CD14-positive monocyte (primary cell): ENCODE measurements around the gene HNRNPF. TPM values are rescaled to one million over a fixed set of nuclear protein-coding genes. Genes with fewer than 3 reads are reported as not detected.
A peak's percentile ranks its signal among the peaks of the same experiment; 100 is the strongest.

Source experiments
- DNase-seq, 3 donors: peaks; one replicate each; pipeline ENCODE4 v3.0.0-alpha.2; 2011 to 2022
- H2AFZ ChIP-seq: 2 replicates; pipeline ENCODE4 v1.6.0; 2012; ENCODE audit warnings: mild to moderate bottlenecking, low read depth, low read length, inconsistent platforms; ENCODE audit not compliant: insufficient read depth, poor library complexity, severe bottlenecking
- H3K27ac ChIP-seq, 2 donors: 1 replicate in 1 of 2; 2 replicates in 1 of 2; pipeline ENCODE4 v1.5.1; 2012 to 2013; ENCODE audit warnings: low read length in 2 of 2, control low read depth in 1 of 2, inconsistent platforms in 1 of 2, low read depth in 1 of 2, mild to moderate bottlenecking in 1 of 2
- H3K27me3 ChIP-seq, 2 donors: one replicate each; pipeline versions ENCODE4 v1.6.0 to v1.6.1; 2011 to 2013; ENCODE audit warnings: low read length in 2 of 2; ENCODE audit not compliant: control insufficient read depth in 2 of 2, insufficient read depth in 2 of 2
- H3K36me3 ChIP-seq, 2 donors: replicated peaks in 1 of 2; 1 replicate in 1 of 2; 2 replicates in 1 of 2; pipeline versions ENCODE4 v1.5.1 to v1.6.1; 2012 to 2013; ENCODE audit warnings: low read length in 2 of 2, control low read depth in 1 of 2, inconsistent platforms in 1 of 2, mild to moderate bottlenecking in 1 of 2; ENCODE audit not compliant: insufficient read depth in 2 of 2, control insufficient read depth in 1 of 2
- H3K4me1 ChIP-seq, 2 donors: 1 replicate in 1 of 2; 2 replicates in 1 of 2; pipeline versions ENCODE4 v1.5.1 to v1.6.1; 2012 to 2013; ENCODE audit warnings: low read length in 2 of 2, control low read depth in 1 of 2, inconsistent platforms in 1 of 2, mild to moderate bottlenecking in 1 of 2, moderate library complexity in 1 of 2; ENCODE audit not compliant: insufficient read depth in 2 of 2, control insufficient read depth in 1 of 2
- H3K4me2 ChIP-seq: replicated peaks from 2 replicates; pipeline ENCODE3; 2012; ENCODE audit warnings: low read length, moderate library complexity, mild to moderate bottlenecking; ENCODE audit not compliant: poor library complexity, severe bottlenecking; ENCODE audit errors: extremely low read depth
- H3K4me3 ChIP-seq, 3 experiments: fragments of 200-600 bp in 1 of 3; sonication (generic) in 1 of 3; replicated peaks in 1 of 3; 1 replicate in 2 of 3; 2 replicates in 1 of 3; pipeline ENCODE4 v1.5.1; 2011 to 2013; ENCODE audit warnings: low read length in 3 of 3, mild to moderate bottlenecking in 3 of 3, control low read depth in 2 of 3, low read depth in 2 of 3, inconsistent platforms in 1 of 3, moderate library complexity in 1 of 3
- H3K79me2 ChIP-seq: 2 replicates; pipeline ENCODE4 v1.6.0; 2012; ENCODE audit warnings: mild to moderate bottlenecking, control low read depth, inconsistent platforms, low read length, moderate library complexity; ENCODE audit not compliant: insufficient read depth
- H3K9ac ChIP-seq: 2 replicates; pipeline ENCODE4 v1.6.0; 2017; ENCODE audit warnings: low read length, mild to moderate bottlenecking; ENCODE audit not compliant: insufficient read depth, poor library complexity, severe bottlenecking
- H3K9me3 ChIP-seq, 2 donors: replicated peaks in 1 of 2; 1 replicate in 1 of 2; 2 replicates in 1 of 2; pipeline versions ENCODE4 v1.5.1 to v1.6.1; 2012 to 2013; ENCODE audit warnings: low read length in 2 of 2, control low read depth in 1 of 2; ENCODE audit not compliant: control insufficient read depth in 1 of 2, insufficient read depth in 1 of 2
- H4K20me1 ChIP-seq: 2 replicates; pipeline ENCODE4 v1.6.0; 2012; ENCODE audit warnings: mild to moderate bottlenecking, low read length, control low read depth, moderate library complexity; ENCODE audit not compliant: insufficient read depth
- H3K27ac Mint-ChIP-seq, 7 donors: one replicate each; pipeline ENCODE4 v1.8.0; 2020; ENCODE audit warnings: mild to moderate bottlenecking in 7 of 7, mixed read lengths in 7 of 7, moderate library complexity in 6 of 7, inconsistent platforms in 2 of 7
- H3K27me3 Mint-ChIP-seq, 3 donors: one replicate each; pipeline ENCODE4 v1.8.0; 2021 to 2022; ENCODE audit warnings: low read depth in 3 of 3, mild to moderate bottlenecking in 3 of 3, mixed read lengths in 3 of 3, moderate library complexity in 3 of 3, inconsistent platforms in 1 of 3
- H3K36me3 Mint-ChIP-seq, 2 donors: one replicate each; pipeline ENCODE4 v1.8.0; 2020; ENCODE audit warnings: mixed read lengths in 2 of 2, inconsistent platforms in 1 of 2, mild to moderate bottlenecking in 1 of 2
- H3K4me1 Mint-ChIP-seq: one replicate; pipeline ENCODE4 v1.8.0; 2020; ENCODE audit warnings: mild to moderate bottlenecking, mixed read lengths
- H3K4me3 Mint-ChIP-seq, 2 donors: one replicate each; pipeline ENCODE4 v1.8.0; 2020; ENCODE audit warnings: mild to moderate bottlenecking in 2 of 2, mixed read lengths in 2 of 2, moderate library complexity in 1 of 2
- H3K9me3 Mint-ChIP-seq, 7 donors: one replicate each; pipeline ENCODE4 v1.8.0; 2020 to 2022; ENCODE audit warnings: mixed read lengths in 7 of 7, mild to moderate bottlenecking in 6 of 7, moderate library complexity in 6 of 7, inconsistent platforms in 2 of 7
- WGBS: methylation state at CpG from one replicate; pipeline ENCODE4 v1.1.5; 2013; ENCODE audit warnings: missing lambda C conversion rate; ENCODE audit not compliant: insufficient coverage; 5-methylcytosine and 5-hydroxymethylcytosine counted together
- intact Hi-C, 2 donors: fragments of 100-400 bp; cut with micrococcal nuclease; formaldehyde crosslinking; loops; one replicate each; pipeline versions ENCODE4 v1.15.0 to v1.15.1; 2023
- polyA plus RNA-seq, 3 donors: library from polyadenylated mRNA; depleted of rRNA in 1 of 3; unstranded in 2 of 3; stranded (reverse) in 1 of 3; fragments of 300-500 nt in 2 of 3; fragments of >200 nt in 1 of 3; fragmentation: Illumina TruSeq in 2 of 3; gene quantifications; 1 replicate in 2 of 3; 2 replicates in 1 of 3; pipeline ENCODE4 v1.2.3, GENCODE V29; 2012 to 2021
- small RNA-seq: library from RNA; depleted of rRNA; stranded (forward); fragments of <200 nt; gene quantifications from one replicate; pipeline ENCODE3, GENCODE V24; 2012; ENCODE audit warnings: low read depth; ENCODE audit not compliant: insufficient read length
- TF ChIP-seq, protein P1 (sequence below): fragments of 200-600 bp; IDR thresholded peaks from one replicate; pipeline ENCODE4 v1.8.0; 2022; ENCODE audit warnings: antibody characterized with exemption, mild to moderate bottlenecking

The HNRNPF gene
- polyA plus RNA-seq, 3 donors: 115 to 189 (median 188) TPM

DNA sequence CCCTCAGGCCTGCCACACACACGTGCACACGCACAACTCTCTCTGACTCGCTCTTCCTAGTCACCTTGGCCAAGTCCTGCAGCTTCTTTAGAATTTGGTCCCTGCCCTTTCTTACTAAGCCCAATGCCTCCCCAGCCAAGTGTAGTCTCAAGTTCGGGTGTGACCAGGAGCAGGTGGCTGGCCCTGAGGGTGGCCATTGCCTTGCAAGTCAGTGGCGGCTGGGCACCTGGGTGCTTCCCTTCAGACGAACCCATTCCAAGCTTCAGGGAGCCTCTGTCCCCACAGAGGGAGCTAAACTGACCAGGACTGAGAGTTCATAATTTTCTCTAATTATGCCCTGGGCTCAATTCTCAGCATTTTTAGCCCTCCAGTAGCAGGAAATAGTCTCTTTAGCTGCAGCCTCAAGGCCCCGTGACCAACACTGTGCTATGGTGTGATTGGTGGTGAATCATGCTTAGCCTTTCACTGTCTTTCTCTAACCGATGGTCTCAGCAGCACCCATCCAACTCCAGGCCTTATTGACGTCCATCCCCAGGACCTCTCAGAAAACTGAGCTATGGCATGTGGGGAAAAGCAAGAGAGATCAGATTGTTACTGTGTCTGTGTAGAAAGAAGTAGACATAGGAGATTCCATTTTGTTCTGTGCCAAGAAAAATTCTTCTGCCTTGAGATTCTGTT, 72.2 kb downstream of the HNRNPF start:
- Histone ChIP-seq H3K36me3 (no peaks in the 10 kb centered on the region), H3K9ac (no peak overlapping the region), H2AFZ (no peak overlapping the region), H3K4me2 (no peak overlapping the region), H3K4me1 (peaks cover 19 to 36% of the 10 kb centered on the region in 2 donors), H3K79me2 (no peaks in the 10 kb centered on the region), H4K20me1 (no peaks in the 10 kb centered on the region), H3K9me3 (no peaks in the 10 kb centered on the region), H3K27me3 (no peaks in the 10 kb centered on the region), H3K4me3 (no peak overlapping the region), H3K27ac (no peak overlapping the region)
- DNase-seq: no peak
- peaks cover 46% of the 10 kb centered on the region for H3K4me1 Mint-ChIP-seq
- H3K27me3 Mint-ChIP-seq: peaks cover 2 to 13% (median 5%) of the 10 kb centered on the region in 3 donors
- TF ChIP-seq, protein P1, sequence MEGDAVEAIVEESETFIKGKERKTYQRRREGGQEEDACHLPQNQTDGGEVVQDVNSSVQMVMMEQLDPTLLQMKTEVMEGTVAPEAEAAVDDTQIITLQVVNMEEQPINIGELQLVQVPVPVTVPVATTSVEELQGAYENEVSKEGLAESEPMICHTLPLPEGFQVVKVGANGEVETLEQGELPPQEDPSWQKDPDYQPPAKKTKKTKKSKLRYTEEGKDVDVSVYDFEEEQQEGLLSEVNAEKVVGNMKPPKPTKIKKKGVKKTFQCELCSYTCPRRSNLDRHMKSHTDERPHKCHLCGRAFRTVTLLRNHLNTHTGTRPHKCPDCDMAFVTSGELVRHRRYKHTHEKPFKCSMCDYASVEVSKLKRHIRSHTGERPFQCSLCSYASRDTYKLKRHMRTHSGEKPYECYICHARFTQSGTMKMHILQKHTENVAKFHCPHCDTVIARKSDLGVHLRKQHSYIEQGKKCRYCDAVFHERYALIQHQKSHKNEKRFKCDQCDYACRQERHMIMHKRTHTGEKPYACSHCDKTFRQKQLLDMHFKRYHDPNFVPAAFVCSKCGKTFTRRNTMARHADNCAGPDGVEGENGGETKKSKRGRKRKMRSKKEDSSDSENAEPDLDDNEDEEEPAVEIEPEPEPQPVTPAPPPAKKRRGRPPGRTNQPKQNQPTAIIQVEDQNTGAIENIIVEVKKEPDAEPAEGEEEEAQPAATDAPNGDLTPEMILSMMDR: no peak
- intact Hi-C loops: no loop called here
- 93% methylated on average over 6 of the region's 9 CpGs for WGBS
- H3K4me3 Mint-ChIP-seq: no peak overlapping the region
- H3K27ac Mint-ChIP-seq: peak overlapping the region in 1 of 7 donors; percentile 76
- no peaks in the 10 kb centered on the region for H3K36me3 Mint-ChIP-seq
- H3K9me3 Mint-ChIP-seq: peaks cover 0 to 1% (median 0%) of the 10 kb centered on the region in 7 donors

DNA sequence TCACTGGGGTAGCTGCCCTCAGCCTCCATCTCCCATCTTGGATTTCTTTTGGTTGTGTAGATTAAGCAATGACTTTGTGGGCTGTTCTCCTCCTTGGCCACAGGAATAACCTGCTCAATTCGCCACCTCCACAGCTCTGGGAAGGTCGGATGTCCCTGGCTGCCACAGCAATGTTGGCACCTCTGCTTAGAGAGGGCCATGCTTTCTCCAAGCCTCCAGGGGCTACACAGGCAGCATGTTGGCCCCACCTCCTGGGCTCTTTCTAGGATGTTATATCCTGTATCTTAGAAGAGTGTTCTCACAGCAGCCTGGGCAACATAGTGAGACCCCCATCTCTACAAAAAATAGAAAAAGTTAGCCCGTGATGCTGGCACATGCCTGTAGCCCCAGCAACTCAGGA, 72.9 kb downstream of the HNRNPF start:
- Histone ChIP-seq H4K20me1 (no peaks in the 10 kb centered on the region), H3K27me3 (no peaks in the 10 kb centered on the region), H2AFZ (peak overlapping the region; percentile 47), H3K4me2 (no peak overlapping the region), H3K4me3 (no peak overlapping the region), H3K27ac (no peak overlapping the region), H3K9me3 (no peaks in the 10 kb centered on the region), H3K9ac (no peak overlapping the region), H3K36me3 (no peaks in the 10 kb centered on the region), H3K79me2 (no peaks in the 10 kb centered on the region), H3K4me1 (peaks cover 23 to 41% of the 10 kb centered on the region in 2 donors)
- peak overlapping the region in 1 of 7 donors; percentile 50 for H3K27ac Mint-ChIP-seq
- 80% methylated on average over 1 of the region's 3 CpGs for WGBS
- DNase-seq: no peak
- H3K4me1 Mint-ChIP-seq: peaks cover 51% of the 10 kb centered on the region
- H3K36me3 Mint-ChIP-seq: no peaks in the 10 kb centered on the region
- TF ChIP-seq, protein P1: no peak
- peaks cover 2 to 13% (median 5%) of the 10 kb centered on the region in 3 donors for H3K27me3 Mint-ChIP-seq
- H3K9me3 Mint-ChIP-seq: peaks cover 0 to 1% (median 0%) of the 10 kb centered on the region in 7 donors
- intact Hi-C loops: no loop called here
- H3K4me3 Mint-ChIP-seq: no peak overlapping the region

Small RNA genes lying within 50 kb of the gene (small RNA-seq; reads per million reads assigned to genes)
- gene RNU6ATAC11P: not detected
- not detected for gene RNU7-193P
- gene SNORD3J: not detected

Other genes starting within 250 kb of the HNRNPF start
- gene RASGEF1A, start 142.1 kb downstream of the HNRNPF start, polyA plus RNA-seq: 1 to 10 TPM in 2 of 3 donors, under 1 TPM in 1; 0.68 to 3.3 (median 1.8) TPM
- gene FXYD4, start 37.5 kb downstream of the HNRNPF start, polyA plus RNA-seq: under 1 TPM in 1 of 3 donors, not detected in 2; 0.16 TPM
- gene ZNF487, start 27.9 kb upstream of the HNRNPF start, polyA plus RNA-seq: 10 to 100 TPM in 2 of 3 donors, 1 to 10 TPM in 1; 8.6 to 19.7 (median 15.6) TPM
- gene ZNF239, start 165.4 kb upstream of the HNRNPF start, polyA plus RNA-seq: under 1 TPM in 1 of 3 donors, not detected in 2; 0.07 TPM
- gene ZNF485, start 197.3 kb upstream of the HNRNPF start, polyA plus RNA-seq: under 1 TPM; 0.19 to 0.79 (median 0.27) TPM
- gene ZNF32, start 239.7 kb upstream of the HNRNPF start, polyA plus RNA-seq: 10 to 100 TPM; 16.7 to 33.6 (median 33.0) TPM